ENCODE results near the gene SPEM2.

- TF ChIP-seq, protein P1, sequence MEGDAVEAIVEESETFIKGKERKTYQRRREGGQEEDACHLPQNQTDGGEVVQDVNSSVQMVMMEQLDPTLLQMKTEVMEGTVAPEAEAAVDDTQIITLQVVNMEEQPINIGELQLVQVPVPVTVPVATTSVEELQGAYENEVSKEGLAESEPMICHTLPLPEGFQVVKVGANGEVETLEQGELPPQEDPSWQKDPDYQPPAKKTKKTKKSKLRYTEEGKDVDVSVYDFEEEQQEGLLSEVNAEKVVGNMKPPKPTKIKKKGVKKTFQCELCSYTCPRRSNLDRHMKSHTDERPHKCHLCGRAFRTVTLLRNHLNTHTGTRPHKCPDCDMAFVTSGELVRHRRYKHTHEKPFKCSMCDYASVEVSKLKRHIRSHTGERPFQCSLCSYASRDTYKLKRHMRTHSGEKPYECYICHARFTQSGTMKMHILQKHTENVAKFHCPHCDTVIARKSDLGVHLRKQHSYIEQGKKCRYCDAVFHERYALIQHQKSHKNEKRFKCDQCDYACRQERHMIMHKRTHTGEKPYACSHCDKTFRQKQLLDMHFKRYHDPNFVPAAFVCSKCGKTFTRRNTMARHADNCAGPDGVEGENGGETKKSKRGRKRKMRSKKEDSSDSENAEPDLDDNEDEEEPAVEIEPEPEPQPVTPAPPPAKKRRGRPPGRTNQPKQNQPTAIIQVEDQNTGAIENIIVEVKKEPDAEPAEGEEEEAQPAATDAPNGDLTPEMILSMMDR (IDR thresholded peaks at IDR 0.05): no peak
- no peak for TF ChIP-seq POLR2A (IDR thresholded peaks at IDR 0.05)
These were observed 3.1 kb downstream of the SPEM2 start, which contains the start of gene SPEM3 for GRCh38 chr17:7428557-7428956.
